Dedifferentiated amniotic fluid mesenchymal stem cell (primary cell): ENCODE measurements around the gene CARD19.
A peak's percentile ranks its signal among the peaks of the same experiment; 100 is the strongest.

Source experiments
- DNase-seq: peaks from one replicate; pipeline ENCODE4 v3.0.0-alpha.2; 2016; ENCODE audit errors: extremely low spot score

Gene CARD19

DNA sequence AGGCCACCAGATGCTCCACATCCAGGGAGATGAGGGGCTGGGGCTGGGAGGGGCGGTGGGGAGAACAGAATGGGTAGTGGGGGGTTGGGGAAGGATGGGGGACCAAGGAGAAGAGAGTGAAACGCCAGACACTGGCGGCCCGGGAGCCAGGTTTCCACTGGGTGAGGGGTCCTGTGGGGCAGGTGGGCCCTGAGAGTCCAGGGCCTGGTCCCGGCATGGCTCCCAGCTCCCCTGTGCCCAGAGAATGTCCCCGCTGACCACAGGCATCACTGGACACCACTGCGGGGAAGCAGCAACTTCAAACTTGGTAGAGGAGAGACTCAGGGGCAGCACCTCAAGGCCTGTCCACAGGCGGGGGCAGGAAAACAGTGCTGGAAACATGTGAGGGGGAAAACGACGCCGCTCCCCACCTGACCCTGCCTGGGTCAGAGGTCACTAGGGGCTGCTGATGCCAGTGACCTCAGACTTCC is 24.9 kb downstream of the CARD19 start:
- no peak for DNase-seq

DNA sequence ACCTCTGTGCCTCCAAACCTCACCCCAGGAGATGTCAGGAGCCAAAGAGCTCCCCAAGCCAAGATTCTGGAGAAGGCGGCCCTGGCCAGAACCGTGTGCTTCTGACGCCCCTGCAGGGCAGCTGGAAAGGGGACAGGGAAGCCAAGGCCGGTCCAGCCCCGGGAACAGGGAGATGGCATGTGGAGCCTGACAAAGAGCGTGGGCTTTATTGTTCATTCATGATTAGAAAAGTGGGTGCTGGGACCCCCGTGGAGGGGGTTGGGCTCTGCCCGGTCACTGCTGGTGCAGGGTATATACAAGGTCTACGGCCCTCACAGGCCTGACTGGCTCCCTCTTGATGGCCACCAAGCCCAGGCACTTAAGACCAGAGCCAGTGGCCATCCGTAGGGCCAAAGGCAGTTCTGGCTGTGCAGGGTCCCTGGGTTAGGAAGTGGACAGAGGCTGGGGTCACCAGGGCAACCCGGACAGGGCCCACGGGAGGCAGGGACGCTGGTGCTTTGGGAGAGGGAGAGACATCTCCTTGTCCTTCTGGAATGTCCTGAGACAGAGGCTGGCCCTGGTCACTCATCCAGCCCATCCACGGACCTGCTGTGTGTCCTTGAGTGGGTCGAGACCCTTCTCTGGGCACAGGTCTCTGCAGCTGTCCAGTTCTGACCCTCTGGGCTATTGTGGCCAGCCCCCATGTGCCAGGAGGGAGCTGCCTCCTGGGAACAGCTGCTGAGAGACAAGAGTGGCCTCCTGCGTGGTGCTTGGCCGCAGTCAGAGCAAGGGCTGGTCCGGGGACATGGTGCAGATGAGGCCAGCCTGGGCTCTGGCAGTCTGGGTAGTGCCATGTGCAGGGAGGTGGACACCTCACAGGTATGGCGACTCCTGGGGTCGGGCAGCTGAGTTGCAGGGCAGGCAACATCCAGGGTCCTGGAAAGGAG is 25.6 kb downstream of the CARD19 start:
- DNase-seq, result no peak

DNA sequence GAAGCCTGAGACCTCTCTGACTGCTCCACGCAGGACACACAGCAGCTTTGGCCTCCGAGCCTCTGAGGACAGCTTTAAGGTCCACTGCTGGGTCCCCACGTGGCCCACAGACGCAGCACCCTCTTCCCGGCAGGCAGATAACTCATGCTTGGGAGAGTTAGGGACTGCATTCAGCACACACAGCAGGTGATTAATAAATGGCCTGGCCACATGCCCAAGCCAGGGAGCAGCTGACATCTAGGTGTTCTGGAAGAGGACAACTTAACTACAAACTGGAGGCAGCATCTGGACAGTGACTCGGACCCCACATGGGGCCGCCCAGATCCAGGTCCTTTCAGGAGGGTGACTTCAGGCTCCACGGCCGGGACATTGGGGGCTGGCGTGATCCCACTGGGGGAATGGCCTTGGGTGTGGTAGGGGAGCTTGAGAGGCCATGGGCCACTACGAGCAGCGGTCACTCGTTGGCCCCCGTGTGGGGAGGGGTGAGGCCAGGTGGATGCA is 26.8 kb downstream of the CARD19 start:
- DNase-seq, result no peak

DNA sequence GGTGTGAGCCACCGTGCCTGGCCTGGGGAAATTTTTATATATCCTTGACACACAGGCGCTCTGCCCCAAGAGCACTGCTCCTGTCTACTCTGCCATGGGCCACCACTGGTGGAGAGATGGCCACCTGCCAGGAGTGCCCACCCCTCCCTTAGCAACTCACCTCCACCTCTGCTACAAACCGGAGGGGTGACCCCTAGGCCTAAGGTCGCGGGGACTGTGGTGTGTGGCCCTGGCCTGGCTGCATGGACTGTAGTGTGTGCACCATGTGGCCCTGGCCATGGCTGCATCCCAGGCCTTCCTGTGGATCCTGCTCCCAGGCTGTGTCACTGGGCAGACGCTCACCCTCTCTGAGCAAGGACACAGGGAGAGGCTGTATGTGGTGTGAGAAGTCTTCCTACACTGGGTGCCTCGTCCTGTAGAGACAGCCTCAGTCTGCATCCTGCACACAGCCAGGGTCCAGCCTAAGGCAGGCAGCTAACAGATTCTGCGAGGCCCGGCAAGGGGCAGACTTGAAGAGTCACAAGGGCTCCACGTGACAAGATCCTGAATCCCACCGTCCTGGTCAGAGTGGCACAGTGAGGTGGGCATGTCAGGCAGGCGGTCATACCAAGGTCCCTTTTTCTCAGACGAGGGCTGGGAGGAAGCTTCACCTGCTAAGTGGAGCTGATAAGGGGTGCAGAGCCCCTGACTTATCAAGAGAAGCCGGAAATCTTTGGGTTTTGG is 27.7 kb downstream of the CARD19 start:
- DNase-seq, result no peak

DNA sequence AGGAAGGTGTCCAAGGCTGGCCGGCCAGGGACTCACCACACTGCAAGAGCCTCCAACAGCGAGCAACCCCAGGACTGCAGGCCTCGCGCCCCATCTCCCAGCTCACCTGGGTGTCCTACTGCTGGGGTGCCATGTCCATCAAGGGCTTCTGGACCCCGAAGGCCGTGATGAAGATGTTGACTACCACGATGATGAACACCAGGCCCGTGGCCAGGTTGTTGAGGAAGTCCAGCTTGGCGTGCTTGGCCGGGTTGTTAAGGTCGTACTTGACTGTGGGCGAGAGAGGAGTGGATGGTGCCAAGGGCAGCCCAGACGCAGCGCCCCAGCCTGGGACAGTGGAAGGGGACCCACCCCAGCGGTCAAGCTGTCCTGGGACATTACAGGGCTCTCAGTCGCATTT is 28.8 kb downstream of the CARD19 start:
- no peak for DNase-seq

DNA sequence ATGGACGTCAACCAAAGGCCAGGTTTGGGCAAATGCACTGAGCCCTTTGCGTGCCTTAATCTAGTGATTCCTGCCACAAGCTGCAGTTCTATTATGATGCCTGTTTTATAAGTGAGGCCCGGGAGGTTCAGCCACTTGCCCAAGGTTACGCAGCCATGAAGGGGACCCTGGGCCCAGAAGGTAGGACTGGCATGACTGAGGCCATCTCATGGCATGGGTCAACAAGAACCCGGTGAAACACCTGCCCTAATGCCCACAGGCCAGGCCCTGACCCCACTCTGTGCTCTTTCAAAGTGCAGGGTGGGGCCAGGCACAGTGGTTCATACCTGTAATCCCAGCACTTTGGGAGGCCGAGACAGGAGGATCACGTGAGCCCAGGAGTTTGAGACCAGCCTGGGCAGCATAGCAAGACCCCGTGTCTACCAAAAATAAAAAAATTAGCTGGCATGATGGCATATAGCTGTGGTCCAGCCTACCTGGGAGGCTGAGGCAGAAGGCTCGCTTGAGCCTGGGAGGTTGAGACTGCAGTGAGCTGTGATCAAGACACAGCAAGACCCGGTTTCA is 29.4 kb downstream of the CARD19 start:
- no peak for DNase-seq

DNA sequence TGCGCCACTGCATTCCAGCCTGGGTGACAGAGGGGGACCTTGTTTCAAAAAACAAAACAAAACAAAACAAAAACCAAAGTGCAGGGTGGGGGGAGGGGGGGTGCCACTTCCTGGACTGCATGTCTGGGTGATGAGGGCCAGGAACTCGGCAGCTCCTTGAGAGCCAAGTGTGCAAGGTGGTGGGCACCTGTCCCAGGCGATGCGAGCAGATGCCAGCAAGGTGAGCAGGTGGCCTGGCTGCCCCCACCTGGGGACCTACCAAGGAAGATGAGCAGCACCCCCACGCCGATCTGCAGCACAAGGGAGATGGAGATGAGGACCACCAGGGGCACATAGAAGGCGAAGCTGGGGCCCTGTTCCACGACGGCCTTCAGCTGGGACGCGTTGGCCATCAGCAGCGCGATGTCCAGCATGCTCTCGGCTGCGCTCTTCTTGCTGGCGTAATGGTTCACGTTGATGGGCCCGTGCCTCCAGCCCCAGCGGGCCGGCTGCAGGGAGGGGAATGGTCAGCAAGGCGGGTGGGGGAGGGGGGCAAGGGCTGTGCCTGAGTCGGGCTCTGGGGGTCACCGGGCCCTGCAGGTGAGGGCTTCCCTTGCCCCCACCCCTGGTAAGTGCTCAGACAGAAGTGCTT is 30.2 kb downstream of the CARD19 start:
- no peak for DNase-seq

DNA sequence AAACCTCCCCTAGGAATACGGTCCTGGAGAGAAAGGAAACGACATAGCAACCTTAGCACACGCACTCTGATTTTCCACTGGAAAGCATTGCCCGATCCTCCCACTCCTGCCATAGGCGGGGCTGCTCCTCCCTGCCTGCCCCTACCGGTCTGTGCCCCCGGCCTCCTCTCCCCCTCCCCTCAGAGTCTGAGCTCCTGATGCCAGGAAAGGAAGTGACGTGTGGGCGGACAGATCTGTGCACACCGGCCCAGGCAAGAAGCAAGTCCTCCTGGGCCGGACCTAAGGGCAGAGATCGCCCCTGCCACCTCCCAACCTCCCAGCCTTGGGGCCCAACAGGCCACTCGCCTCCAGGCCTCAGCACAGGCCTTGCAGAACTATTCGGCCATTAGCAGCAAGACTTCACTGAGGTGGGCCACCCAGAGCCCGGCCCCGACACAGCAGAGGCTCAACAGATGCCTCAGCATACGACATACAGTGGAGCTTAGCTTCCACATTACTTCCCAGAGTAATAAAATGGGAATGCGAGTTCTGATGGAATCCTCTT is 30.9 kb downstream of the CARD19 start:
- no peak for DNase-seq

DNA sequence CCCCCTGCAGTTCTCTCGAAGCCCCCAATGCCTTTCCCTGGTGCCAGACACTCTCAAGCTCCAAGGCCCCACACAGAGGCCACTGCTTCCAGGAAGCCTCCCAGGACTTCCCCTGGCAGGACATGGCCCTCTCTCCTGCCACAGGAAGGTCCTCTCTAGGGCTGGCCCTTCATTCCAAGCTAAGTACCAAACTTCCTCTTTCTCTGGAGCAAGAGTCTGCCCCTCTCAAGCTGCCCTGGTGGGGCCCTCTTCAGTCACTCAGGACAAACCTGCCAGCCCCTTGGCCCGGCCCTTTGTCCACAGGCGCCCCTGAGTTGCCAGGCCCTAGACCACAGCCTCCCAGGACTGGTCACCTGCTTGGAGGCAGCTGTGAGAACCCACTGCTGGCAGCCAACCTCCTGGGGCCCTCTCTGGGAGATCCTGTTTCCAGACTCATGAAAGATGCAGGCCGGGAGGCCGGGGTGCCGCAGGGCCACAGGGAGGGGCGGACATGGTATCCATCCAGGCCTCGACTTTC is 31.4 kb downstream of the CARD19 start:
- no peak for DNase-seq

DNA sequence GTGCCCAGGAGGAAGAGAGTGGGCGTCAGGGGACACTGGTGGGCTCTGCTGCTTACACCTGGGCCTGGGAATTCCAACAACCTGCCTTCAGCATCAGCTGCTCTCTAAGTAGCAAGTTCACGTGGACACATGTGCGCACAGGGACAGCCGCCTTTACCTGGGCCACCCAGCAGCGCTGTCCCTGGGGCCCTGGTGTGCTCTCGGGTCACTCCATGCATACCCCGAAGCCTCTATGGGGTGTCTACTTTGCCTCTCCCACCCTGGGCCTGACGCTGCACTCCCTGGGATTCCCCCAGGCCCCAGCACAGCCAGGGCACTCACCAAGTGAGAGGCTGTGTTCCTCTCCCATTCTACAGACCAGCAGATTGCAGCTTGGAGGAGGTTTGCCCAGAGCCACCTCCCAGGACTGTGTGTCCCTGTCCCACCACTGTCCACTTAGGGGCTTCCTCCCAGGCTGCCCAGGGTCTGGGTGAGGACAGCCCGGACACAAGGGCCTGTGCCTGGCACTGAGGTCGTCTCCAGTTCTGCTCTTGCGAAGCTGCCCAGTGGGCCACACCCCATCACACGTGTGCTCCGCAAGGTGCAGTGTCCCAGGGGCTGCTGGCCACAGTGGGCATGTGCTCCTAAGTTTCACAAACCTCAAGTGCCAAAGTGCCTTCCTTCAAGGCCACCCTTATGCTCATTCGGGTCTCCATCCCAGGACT is 32.1 kb downstream of the CARD19 start:
- DNase-seq, result no peak

DNA sequence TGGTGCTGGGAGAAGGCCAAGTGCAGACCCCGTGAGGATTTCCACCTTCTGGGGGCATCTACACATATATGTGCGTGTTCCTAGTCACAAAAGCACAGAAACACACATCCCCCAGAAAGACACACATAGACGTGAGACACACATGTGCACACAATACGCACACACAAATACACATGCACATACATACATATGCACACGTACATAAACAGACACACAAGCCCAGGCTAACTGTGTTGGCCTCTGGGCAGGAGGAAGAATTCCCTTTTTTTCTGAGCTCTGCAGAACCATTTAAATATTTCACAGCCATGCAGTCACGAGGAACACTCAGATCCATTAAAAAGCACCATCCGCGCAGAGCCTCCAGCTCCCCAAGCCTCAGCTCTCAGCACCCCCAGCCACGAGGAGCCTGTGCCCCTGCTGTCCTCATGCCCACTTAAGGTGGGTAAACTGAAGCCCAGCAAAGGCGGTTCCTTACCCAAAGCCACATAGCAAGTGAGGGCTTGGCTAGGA is 32.8 kb downstream of the CARD19 start:
- DNase-seq, result no peak

DNA sequence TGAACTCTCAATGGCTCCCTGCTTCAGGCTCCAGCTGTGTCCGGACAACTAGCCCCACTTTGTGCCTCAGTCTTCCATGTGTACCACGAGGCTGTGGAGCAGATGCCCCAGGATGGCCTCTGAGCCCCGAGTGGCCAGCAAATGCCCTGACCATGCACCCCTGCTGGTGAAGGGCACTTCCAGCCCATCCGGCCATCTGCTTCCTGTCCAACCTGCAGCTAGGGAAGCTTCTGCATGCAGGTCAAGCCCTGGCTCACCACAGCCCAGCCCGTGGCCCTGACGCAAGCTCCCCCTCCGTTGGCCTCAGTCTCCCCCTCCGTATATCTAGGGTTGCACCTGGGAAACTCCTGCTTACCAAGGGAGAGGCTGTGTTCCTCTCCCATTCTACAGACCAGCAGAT is 33.3 kb downstream of the CARD19 start:
- no peak for DNase-seq

DNA sequence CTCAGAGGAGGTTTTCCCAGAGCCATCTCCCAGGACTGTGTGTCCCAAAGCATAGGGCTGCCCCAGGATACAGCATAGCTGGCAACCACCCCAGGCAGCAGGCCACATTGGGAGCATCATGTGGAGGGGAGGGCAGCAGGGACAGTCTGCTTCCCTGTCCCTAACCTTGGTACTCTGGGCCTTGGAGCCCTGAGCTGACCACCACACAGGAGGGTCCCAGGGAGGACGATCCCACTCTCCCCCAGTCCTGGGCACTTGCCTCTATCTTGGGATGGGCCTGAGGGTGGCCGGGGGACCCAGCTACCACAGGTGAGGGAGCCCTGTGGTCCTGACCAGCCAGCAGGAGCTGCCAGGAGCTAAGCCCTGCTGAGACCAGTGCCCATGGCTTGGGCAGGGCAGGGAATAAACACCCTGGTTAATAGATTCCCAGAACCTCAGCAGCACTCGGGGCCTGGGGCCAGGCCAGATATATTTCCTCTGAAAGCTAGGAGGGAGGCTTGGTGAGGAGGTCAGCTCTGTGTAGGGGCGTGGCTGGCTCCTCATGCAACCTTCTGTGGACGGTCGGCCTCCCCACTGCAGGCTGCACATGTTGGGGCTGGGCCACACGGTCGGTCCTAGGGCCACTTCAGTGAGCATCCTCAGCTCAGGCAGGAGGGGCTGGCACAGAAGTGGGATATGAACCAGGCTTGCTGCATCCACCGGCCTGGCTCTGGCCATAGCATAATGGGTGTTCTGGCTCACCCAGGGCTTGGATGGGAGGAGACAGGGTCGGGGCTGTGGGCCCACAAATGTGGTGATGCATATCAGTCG is 33.9 kb downstream of the CARD19 start:
- no peak for DNase-seq

DNA sequence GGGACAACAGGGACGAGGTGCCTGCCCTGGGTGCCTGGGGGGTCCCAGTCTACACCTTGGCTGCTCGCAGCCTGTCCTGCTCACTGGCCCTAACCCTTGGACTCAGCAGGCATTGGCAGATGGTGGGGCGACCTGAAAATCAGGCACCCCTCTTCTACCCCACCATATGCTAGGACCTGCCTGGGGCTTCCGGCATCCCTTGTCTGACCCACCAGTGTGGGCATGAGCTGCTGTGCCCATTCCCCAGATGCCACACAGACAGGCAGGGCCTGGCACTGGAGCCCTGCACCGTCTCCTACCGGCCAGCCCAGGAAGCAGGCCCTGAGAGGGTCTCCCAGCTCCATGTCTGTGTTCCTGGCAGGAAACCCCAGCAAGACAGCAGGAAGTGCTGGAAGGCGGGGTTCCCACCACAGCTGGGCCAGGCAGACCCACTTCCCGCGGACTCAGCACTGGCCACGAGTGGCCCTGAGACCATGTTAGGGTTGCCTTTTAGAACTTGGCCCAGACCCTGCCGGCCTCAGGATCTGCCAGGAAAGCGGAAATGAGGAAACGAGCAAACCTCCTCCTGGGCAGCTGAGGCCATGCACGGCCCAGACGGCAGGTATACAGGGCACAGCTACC is 35.0 kb downstream of the CARD19 start:
- no peak for DNase-seq

DNA sequence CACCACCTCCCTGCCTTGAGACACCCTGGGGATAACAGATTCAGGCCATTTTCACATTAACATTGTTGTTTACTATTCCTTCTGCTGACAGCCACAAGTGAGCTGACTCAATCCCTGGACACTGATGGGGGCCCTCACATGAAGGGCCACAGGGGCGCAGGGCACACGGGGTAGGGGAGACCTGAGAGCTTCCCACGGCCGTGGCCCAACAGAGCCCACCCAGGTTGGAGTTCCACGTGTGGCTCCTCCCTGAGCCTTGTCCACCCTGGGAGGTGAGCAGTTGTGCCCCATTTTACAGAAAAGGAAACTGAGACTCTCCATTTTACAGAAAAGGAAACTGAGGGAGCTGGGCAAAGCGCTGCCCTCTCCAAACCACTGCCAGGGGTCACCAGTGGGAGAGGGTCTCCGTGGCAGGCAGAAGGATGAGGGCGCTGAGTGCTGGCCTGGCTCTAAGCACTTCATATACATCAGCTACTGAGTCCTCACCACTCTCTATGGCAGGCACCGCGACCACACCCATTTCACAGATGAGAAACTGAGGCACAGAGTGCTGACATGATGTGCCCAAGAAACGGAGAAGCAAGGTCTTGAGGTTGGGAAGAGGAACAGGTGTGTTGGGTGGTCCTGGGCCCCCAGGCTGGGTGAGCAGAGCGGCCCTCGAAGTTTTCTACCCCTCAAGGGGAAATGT is 35.7 kb downstream of the CARD19 start:
- DNase-seq, result no peak

DNA sequence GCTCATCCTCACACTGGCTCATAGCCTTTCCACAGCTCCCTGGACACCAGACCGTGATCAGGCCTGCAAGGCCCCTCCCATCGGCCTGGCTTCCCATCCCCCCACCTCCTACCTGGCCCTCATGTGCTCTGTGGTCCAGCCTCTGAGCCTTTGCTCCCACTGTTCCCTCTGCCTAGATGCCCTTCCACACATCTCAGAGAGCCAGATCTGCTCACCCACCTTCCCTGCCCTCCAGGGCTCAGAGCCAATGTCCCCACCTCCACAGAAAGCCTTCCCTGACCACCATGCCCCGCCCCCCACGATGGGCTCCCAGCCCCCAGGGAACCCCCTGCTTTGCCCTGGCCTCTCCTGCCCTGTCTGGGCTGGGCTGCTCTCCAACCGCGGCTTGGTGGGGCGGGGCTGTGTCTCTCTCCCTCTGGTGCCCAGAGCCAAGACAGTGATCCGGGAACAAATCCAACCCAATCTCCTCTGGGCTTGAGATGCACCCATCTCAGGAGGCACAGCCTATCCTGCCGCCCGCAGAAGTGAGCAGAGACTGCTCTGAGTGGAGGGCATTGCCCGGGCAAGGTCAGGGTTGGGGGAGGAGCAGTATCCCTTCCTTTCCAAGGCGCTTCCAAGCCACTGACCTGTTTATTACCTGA is 36.4 kb downstream of the CARD19 start:
- DNase-seq, result no peak

DNA sequence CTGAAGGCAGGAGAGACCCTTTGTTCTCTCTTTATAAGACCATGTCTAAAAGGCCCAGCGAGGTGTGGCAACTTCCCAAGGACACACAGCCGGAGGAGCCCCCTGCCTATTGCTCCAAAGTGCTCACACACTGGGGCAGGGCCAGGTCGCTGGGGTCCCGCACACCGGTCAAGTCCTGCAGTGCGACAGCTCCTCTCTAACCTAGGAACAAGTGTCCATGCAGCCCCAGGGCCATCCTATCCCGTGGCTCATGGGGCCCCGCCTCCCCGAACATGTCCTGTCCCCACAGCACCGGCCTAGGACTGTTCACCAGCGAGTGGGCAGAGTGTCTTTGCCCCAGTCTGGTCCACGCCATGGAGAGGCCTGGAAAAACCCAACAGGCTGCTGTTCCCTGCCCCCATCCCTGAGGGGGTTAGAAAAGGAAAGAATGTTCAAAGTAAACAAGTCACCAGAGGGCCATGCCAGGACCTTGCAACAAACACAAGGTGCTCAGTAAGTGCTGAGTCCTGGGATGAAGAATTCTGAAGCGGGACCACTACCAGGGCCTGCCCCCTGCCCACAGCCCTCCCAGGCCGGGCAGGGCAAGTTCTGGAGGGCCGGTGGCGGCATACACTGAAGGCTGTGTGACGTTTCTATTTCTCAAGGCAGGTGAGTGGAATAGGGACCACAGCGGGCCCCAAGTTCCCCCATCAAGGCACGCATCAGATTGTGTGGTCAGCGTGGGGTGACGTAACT is 37.1 kb downstream of the CARD19 start:
- no peak for DNase-seq

DNA sequence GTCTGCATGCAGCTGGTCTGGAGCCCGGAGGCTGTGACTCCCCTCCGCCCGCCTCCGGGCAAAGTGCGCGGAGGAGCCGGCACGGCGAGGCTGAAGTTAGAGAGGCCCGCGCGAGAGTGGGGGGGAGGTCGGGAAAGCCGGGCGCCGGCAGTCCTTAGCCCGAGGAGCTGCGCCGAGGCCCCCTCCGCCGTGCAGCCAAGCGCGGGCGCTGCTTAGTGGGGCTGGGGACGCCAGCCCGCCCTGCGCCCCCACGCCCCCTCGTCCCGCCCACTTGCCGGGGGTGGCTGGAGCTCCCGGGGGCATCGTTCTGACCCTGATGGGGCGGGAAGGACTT is 37.6 kb downstream of the CARD19 start:
- peak; percentile 59 for DNase-seq
